ENCODE data around the gene CBARP.

DNA sequence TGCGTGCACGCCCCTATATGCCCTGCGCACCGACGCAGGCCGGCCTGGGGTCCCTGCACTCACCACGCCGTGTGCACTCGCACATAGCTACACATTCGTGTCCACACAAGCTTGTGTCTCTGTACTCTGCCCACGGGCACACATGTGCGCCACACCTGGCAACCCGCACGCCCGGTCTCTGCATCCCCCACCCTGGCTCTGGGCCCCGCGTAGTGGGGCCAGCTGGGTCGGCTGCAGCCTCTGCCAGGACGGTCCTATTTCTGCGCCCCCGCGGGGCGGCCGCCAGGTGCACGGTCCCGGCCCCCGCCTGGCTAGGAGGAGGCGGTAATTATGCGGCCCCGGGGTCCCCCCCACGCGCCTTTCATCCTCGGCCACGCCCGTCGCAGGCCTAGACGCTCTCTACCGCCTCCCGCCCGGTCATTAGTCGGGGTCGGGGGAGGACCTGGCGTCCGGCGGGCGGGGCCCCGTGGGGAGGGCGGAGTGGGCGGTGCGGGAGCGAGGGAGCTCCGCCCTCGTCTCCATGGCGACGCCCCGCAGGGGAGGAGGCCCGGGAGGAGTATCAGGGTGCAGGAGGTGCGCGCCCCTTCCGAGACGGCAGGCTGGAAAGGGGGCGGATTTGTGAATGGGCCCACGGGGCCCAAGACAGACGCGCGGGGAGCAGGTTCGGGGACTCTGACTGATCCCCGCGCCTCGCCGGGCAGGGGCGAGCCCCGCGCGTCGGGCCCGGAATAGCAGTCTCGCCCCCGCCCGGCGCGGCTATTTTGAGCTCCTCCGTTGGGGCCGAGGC lies 28.5 kb upstream of the CBARP start:
- TF ChIP-seq CTCF (IDR thresholded peaks at IDR 0.05) (no peak), POLR2A (IDR thresholded peaks at IDR 0.05) (no peak)
